Skeletal muscle satellite cell (primary cell): ENCODE data around the gene HSD11B1.

Experiments used
- H3K27me3 ChIP-seq: 2 replicates; pipeline ENCODE4 v1.7.0; 2013; ENCODE audit warnings: low read length; ENCODE audit not compliant: control insufficient read depth, insufficient read depth
- H3K36me3 ChIP-seq: 2 replicates; pipeline ENCODE4 v1.7.0; 2013; ENCODE audit warnings: mild to moderate bottlenecking, control low read depth, low read length; ENCODE audit not compliant: insufficient read depth
- H3K4me1 ChIP-seq: 2 replicates; pipeline ENCODE4 v1.7.0; 2013; ENCODE audit warnings: low read length; ENCODE audit not compliant: control insufficient read depth, insufficient read depth
- H3K4me2 ChIP-seq: 2 replicates; pipeline ENCODE4 v1.7.0; 2013; ENCODE audit warnings: mild to moderate bottlenecking, low read length
- H3K4me3 ChIP-seq: 2 replicates; pipeline ENCODE4 v1.7.0; 2013; ENCODE audit warnings: low read length
- H3K9ac ChIP-seq: 2 replicates; pipeline ENCODE4 v1.7.0; 2013; ENCODE audit warnings: mild to moderate bottlenecking, low read depth, low read length, moderate library complexity
- H3K9me3 ChIP-seq: replicated peaks from 2 replicates; pipeline ENCODE4 v1.7.0; 2013; ENCODE audit warnings: mild to moderate bottlenecking, control low read depth, low read length

HSD11B1 gene

DNA sequence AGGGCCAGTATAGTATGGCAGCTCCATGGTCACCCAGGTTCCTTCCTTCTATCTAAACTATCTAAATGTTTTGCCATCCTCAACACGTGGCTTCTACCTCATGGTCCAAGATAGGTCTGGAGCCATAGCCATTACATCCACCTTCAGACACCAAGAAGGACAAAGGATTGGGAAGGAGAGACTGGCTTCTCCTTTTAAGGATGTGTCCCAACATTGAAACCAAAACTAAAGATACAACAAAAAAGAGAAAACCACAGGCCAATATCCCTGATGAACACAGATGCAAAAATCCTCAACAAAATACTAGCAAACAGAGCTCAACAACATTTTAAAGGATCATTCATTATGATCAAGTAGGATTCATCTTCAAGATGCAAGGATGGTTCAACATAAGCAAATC is 24.8 kb downstream of the HSD11B1 start:
- no peaks in the 10 kb centered on the region for H3K36me3 ChIP-seq
- H3K4me3 ChIP-seq: no peak overlapping the region
- no peak overlapping the region for H3K9ac ChIP-seq
- no peaks in the 10 kb centered on the region for H3K4me1 ChIP-seq
- no peaks in the 10 kb centered on the region for H3K9me3 ChIP-seq
- peaks cover 34% of the 10 kb centered on the region for H3K27me3 ChIP-seq
- no peak overlapping the region for H3K4me2 ChIP-seq

- H3K9me3 ChIP-seq: no peaks in the 10 kb centered on the region
- no peaks in the 10 kb centered on the region for H3K4me1 ChIP-seq
- H3K4me3 ChIP-seq: no peak overlapping the region
- no peaks in the 10 kb centered on the region for H3K36me3 ChIP-seq
- H3K9ac ChIP-seq: no peak overlapping the region
- no peak overlapping the region for H3K4me2 ChIP-seq
- H3K27me3 ChIP-seq: peaks cover 47% of the 10 kb centered on the region
Observed at GRCh38 chr1:209732725-209733124, 28.1 kb downstream of the HSD11B1 start.

DNA sequence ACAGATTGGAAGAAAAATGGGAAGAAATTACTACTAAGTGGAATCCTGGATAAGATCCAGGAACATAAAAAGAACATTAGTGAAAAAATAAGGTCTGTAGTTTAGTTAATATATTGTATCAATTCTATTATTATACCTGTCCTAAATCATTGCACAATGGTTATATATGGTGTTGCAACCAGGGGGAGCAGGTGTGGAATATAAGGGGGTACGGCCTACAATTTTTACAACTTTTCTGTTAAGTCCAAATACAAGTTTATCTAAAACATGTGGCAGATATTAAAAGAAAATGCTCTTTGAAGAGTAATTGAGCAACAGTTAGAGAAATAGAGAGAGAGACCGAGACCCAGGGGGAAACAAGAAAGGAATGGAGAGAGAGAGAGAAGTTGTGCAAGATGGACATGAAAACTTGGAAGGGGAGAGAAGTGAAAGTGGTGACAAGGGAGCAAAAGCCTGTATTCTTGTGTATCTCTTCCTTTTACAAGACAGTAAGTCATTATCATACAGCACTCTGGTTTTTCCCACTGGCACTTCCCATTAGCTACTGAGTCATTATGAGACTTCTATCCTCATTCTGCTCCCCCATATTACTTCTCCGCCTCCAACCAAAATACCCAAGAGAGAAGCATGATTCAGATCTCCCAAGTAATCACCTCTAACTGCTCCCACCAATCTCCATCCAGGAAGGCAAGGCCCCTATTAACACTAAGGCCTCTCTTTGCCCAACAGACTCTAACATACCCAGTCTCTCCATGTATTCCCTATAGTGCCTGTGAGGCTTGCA is 29.0 kb downstream of the HSD11B1 start:
- Histone ChIP-seq H3K4me3 (no peak overlapping the region), H3K27me3 (peaks cover 43% of the 10 kb centered on the region), H3K4me2 (no peak overlapping the region), H3K9me3 (no peaks in the 10 kb centered on the region), H3K36me3 (no peaks in the 10 kb centered on the region), H3K9ac (no peak overlapping the region), H3K4me1 (no peaks in the 10 kb centered on the region)

GRCh38 chr1:209736490-209737117 is 32.0 kb downstream of the HSD11B1 start:
- no peak overlapping the region for H3K4me2 ChIP-seq
- H3K36me3 ChIP-seq: no peaks in the 10 kb centered on the region
- H3K27me3 ChIP-seq: peaks cover 30% of the 10 kb centered on the region
- no peak overlapping the region for H3K9ac ChIP-seq
- no peak overlapping the region for H3K4me3 ChIP-seq
- no peaks in the 10 kb centered on the region for H3K9me3 ChIP-seq
- no peaks in the 10 kb centered on the region for H3K4me1 ChIP-seq

GRCh38 chr1:209737118-209737505 is 32.5 kb downstream of the HSD11B1 start:
- H3K27me3 ChIP-seq: peaks cover 27% of the 10 kb centered on the region
- H3K36me3 ChIP-seq: no peaks in the 10 kb centered on the region
- no peak overlapping the region for H3K4me2 ChIP-seq
- no peak overlapping the region for H3K4me3 ChIP-seq
- no peaks in the 10 kb centered on the region for H3K9me3 ChIP-seq
- H3K9ac ChIP-seq: no peak overlapping the region
- peaks cover under 1% of the 10 kb centered on the region for H3K4me1 ChIP-seq

GRCh38 chr1:209738270-209738669 is 33.6 kb downstream of the HSD11B1 start:
- Histone ChIP-seq H3K9ac (no peak overlapping the region), H3K36me3 (no peaks in the 10 kb centered on the region), H3K4me3 (no peak overlapping the region), H3K9me3 (no peaks in the 10 kb centered on the region), H3K27me3 (peaks cover 26% of the 10 kb centered on the region), H3K4me2 (no peak overlapping the region), H3K4me1 (peaks cover 12% of the 10 kb centered on the region)

GRCh38 chr1:209741193-209741592 is 36.5 kb downstream of the HSD11B1 start:
- peaks cover 18% of the 10 kb centered on the region for H3K27me3 ChIP-seq
- no peak overlapping the region for H3K4me2 ChIP-seq
- H3K9me3 ChIP-seq: no peaks in the 10 kb centered on the region
- H3K36me3 ChIP-seq: no peaks in the 10 kb centered on the region
- peaks cover 16% of the 10 kb centered on the region for H3K4me1 ChIP-seq
- H3K9ac ChIP-seq: no peak overlapping the region
- no peak overlapping the region for H3K4me3 ChIP-seq

DNA sequence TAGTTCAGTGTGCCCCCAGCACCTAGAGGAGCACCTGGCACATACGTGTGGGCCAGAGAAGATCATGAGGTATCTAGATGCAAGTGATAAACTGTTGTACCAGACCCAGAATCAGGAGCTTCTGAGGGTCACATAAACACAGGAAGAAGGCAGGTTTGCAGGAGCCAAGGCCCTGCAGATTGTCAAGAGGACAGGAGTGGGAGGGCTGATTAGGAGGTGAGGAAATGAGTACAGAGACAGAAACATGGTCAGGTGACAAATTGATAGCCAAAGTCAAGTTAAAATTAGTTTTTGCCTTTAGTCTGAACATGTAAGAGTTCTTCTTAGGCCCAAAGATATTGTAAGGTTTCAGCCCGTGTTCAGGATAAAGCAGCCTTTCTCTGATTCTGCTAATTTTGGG is 37.2 kb downstream of the HSD11B1 start:
- H3K9ac ChIP-seq: peak overlapping the region; percentile 39
- H3K4me3 ChIP-seq: no peak overlapping the region
- peaks cover 12% of the 10 kb centered on the region for H3K27me3 ChIP-seq
- H3K4me2 ChIP-seq: peak overlapping the region; percentile 42
- H3K4me1 ChIP-seq: peaks cover 16% of the 10 kb centered on the region
- no peaks in the 10 kb centered on the region for H3K36me3 ChIP-seq
- no peaks in the 10 kb centered on the region for H3K9me3 ChIP-seq

DNA sequence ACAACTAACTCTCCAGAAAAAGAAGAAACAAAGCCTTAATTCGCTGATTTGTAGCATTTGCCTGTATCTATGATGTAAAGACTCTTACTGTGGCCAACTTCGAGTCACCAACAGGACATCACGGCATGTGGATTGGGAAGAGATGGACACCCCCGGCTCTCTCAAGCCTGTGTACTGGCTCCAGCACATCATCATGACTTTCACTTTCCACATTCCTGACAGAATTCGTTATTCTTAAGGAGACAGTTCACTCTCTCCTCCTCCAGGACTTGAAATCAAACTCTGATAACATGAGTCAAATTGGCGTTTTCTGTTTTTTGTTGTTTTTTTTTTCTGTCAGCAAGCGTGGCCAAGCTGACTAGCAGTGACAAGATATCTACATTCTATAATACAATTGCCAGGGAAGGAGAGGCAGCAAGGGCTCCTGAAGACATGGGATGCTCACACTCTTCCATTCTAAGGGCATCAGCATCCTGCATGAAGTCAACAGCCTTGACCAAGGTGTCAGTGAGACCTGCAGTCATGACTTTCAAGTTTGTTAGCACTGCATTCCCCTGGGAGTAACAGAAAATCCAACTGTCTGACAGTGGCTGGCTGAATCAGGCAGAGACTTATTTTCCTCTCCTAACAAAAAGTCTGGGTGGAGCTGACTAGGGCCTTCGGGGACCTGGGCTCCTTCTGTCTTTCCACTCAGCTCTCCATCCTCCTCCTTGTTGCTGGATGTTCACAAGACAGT is 37.9 kb downstream of the HSD11B1 start:
- Histone ChIP-seq H3K4me3 (no peak overlapping the region), H3K4me1 (peaks cover 19% of the 10 kb centered on the region), H3K4me2 (peak overlapping the region; percentile 42), H3K27me3 (peaks cover 5% of the 10 kb centered on the region), H3K9ac (peak overlapping the region; percentile 39), H3K36me3 (no peaks in the 10 kb centered on the region), H3K9me3 (no peaks in the 10 kb centered on the region)

- H3K27me3 ChIP-seq: peaks cover 4% of the 10 kb centered on the region
- peak overlapping the region; percentile 42 for H3K4me2 ChIP-seq
- H3K4me3 ChIP-seq: no peak overlapping the region
- H3K9me3 ChIP-seq: no peaks in the 10 kb centered on the region
- no peaks in the 10 kb centered on the region for H3K36me3 ChIP-seq
- H3K9ac ChIP-seq: no peak overlapping the region
- H3K4me1 ChIP-seq: peaks cover 21% of the 10 kb centered on the region
Observed at GRCh38 chr1:209743145-209743482, 38.5 kb downstream of the HSD11B1 start.

GRCh38 chr1:209746451-209747165 is 42.0 kb downstream of the HSD11B1 start:
- H3K4me1 ChIP-seq: peaks cover 21% of the 10 kb centered on the region
- no peaks in the 10 kb centered on the region for H3K36me3 ChIP-seq
- no peaks in the 10 kb centered on the region for H3K9me3 ChIP-seq
- no peak overlapping the region for H3K4me2 ChIP-seq
- H3K27me3 ChIP-seq: no peaks in the 10 kb centered on the region
- no peak overlapping the region for H3K4me3 ChIP-seq
- no peak overlapping the region for H3K9ac ChIP-seq
